Bone marrow (tissue), 2 donors: ENCODE data around the gene DNMBP.
"Not testable (repeated sequence)": the region's sequence is repeated elsewhere in the genome, so short reads cannot be mapped to it uniquely, and the experiment has no call there.

Experiments
- DNase-seq, 2 donors: peaks; one replicate each; lab custom pipeline; 2025; lab: John Stamatoyannopoulos, UW

The DNMBP gene

GRCh38 chr10:99993701-99994689 is 15.8 kb downstream of the DNMBP start:
- DNase-seq = peak; percentile 37 to 93

GRCh38 chr10:99985637-99986036 is 24.1 kb downstream of the DNMBP start:
- not testable (repeated sequence) for DNase-seq

- DNase-seq = no peak
Observed at GRCh38 chr10:99984211-99985034, 25.3 kb downstream of the DNMBP start.

- no peak for DNase-seq
Observed at GRCh38 chr10:99983280-99983988, 26.3 kb downstream of the DNMBP start.

- DNase-seq = no peak
Observed at GRCh38 chr10:99982728-99983127, 27.0 kb downstream of the DNMBP start.

GRCh38 chr10:99981581-99982199 is 28.1 kb downstream of the DNMBP start:
- DNase-seq = no peak

GRCh38 chr10:99979066-99979685 is 30.6 kb downstream of the DNMBP start:
- no peak for DNase-seq

GRCh38 chr10:99977916-99978315 is 31.8 kb downstream of the DNMBP start:
- no peak for DNase-seq

- DNase-seq = no peak
Observed at GRCh38 chr10:99976886-99977665, 32.7 kb downstream of the DNMBP start.

GRCh38 chr10:99975942-99976809 is 33.6 kb downstream of the DNMBP start:
- DNase-seq = no peak

- no peak for DNase-seq
Observed at GRCh38 chr10:99975106-99975829, 34.5 kb downstream of the DNMBP start.

- no peak for DNase-seq
Observed at GRCh38 chr10:99973190-99973589, 36.6 kb downstream of the DNMBP start.

GRCh38 chr10:99967961-99968360 is 41.8 kb downstream of the DNMBP start:
- no peak for DNase-seq

GRCh38 chr10:99966306-99966705 is 43.4 kb downstream of the DNMBP start:
- DNase-seq = no peak

GRCh38 chr10:99965700-99966099 is 44.0 kb downstream of the DNMBP start:
- DNase-seq = no peak

- DNase-seq = no peak
Observed at GRCh38 chr10:99964791-99965190, 45.0 kb downstream of the DNMBP start.

GRCh38 chr10:99963467-99964165 is 46.1 kb downstream of the DNMBP start:
- not testable (repeated sequence) for DNase-seq

GRCh38 chr10:99958806-99959205 is 50.9 kb downstream of the DNMBP start:
- DNase-seq = no peak
